Stimulated activated CD4-positive, alpha-beta T cell treated with anti-CD3 and anti-CD28 coated beads, Interleukin-1b, Interleukin-23, amount 100 ng/mL, for 48 hours (primary cell): ENCODE data around the gene LCA5.
"Not testable (repeated sequence)": the region's sequence is repeated elsewhere in the genome, so short reads cannot be mapped to it uniquely, and the experiment has no call there.

ENCODE experiments used
- DNase-seq: peaks from one replicate; pipeline ENCODE4 v3.0.0-alpha.2; 2020

The LCA5 gene

DNA sequence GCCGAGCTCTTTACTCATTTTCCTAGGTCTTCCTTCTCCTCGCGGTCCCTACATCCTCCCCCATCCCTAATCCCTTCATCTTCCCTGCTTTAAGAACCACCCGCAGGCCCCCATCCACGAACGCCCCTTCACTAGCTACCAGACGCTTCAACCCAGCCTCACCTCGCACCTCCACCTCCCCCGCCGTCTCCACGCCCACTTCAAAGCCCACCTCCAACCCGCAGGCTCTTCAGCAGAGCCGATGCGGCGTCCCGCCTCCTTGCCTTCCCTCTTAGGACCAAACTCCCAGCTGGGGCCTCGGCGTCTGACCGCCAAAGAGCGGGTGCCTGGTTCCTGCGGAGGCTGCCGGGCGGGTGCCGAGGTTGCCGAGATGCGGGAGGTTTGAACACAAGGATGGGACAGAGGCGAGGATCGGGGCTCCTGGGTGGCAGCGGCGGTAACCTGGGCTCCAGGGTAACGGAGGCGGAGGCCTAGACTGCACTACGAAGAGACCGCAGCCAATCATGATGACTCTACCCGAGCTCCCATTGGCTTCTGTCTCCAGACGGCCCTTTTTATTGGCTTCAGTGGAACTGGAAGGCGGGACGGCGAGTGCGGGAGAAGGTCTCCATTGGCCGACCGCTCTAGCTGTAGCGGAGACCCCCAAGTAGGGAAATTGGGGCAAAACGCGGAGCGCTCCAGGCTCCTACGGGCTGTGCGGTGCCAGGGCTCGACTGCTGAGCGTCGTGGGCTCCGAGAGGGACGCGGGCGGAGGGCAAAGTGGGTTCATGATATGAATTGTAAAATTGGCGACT, at the start of gene LCA5:
Gene LCA5 (minus strand): TSS at position 477 of the 794 bp plus-strand sequence. CDS start 18,536 bp downstream, outside the sequence.
- peak; percentile 85 for DNase-seq

DNA sequence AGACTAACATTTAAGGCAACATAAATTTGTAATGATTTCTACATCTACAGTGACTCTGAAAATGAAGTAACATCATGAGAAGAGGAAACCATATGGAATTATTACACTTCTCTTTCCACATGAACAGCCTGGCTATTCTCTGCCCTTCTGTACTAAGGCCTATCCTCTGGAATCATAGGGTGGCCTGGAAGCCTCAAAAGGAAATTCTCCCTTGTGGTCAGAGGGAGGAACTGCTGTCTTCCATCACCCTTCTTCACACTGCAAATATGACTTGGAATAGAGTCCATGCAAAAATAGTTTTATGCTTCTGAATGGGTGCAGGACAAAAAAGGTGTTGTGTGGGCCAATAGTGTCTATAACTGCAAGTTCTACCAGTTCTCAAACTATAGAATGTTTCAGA, 49.3 kb upstream of the LCA5 start:
- DNase-seq: no peak

DNA sequence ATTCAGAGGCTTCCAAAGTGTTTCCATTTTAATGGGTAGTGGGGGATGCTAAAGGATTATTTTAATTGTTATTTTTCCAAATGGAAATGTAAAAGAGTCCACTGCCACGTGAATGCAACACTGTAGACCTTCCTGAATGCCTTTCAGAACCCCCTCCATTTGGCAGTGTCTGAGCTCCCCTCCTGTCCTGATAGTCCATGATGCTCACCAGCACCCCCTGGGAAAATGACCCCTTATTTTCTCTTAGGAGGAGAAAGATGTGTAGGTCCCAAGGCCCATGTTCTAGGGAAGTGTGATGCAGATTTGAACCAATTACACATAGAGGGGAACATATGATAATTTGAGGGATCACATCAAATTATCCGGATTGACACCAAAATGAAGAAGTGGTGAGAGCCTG, 47.1 kb upstream of the LCA5 start:
- DNase-seq: no peak

DNA sequence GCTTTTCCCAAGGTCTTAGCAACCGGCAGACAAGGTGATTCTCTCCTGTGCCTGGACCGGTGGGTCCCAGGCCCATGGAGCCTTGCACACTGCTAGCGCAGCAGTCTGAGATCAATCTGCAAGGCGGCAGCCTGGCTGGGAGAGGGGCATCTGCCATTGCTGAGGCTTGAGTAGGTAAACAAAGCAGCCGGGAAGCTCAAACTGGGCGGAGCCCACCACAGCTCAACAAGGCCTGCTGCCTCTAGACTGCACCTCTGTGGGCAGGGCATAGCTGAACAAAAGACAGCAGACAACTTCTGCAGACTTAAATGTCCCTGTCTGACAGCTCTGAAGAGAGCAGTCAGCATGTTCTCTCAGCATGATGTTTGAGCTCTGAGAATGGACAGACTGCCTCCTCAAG, 40.7 kb upstream of the LCA5 start:
- DNase-seq: not testable (repeated sequence)

DNA sequence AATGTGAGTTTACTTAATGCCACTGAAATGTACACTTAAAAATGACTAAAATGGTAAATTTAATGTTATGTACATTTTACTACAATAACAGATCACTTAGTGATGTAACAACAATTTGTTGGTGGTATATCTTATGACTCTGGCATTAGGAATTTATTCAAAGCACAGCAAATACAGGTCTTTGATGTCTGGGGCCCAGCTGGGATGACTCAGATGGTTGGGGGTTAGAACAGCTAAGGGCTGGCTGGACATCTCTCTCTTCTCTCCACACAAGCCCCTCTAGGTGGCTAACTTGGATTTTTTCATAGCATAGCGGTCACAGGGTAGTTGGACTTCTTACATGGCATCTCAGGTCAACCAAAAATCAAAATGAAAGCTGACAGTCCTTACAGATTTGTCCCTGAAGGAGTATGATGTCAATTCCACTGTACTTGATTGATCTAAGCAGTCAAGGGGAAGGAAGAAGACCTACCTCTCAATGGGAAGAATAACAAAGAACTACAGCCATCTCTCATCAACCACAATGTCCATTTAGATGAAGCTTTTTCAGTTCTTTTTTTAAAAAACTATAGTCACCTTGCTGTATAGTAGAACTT, 37.5 kb upstream of the LCA5 start:
- no peak for DNase-seq

DNA sequence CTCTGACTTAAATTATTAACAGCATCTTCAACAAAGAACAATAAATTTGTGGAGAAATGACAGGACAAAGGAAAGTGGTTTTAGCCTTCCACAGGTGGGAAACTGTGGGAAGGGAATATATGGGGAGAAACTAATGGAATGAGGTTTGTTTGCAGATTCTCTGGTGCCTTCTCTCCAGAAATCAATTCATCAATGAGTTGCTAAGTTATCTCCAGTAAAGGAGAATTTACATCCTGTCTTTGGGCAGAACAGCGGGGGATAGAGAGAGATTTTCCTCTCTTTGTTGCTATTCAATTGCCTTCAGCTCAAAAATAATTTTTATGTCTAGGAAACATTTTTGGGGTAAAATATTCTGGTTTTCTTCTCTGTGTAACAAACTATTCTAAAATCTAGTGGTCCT, 36.9 kb upstream of the LCA5 start:
- no peak for DNase-seq

DNA sequence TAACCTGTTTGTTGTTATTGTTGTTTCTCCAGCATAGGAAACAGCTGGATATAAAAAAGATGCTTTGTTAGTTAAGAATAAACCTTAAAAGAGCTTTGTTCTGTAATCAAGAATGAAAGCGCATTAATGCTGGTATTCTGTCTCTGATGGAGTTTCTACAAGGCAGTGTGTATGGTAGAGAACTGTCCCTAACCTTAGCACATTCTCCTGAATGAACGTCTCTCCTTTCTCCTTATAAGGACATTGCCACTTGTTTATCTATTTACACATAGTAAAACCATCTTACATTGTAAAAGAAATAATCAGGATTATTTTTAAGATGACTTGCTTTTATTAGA, 33.8 kb upstream of the LCA5 start:
- no peak for DNase-seq

DNA sequence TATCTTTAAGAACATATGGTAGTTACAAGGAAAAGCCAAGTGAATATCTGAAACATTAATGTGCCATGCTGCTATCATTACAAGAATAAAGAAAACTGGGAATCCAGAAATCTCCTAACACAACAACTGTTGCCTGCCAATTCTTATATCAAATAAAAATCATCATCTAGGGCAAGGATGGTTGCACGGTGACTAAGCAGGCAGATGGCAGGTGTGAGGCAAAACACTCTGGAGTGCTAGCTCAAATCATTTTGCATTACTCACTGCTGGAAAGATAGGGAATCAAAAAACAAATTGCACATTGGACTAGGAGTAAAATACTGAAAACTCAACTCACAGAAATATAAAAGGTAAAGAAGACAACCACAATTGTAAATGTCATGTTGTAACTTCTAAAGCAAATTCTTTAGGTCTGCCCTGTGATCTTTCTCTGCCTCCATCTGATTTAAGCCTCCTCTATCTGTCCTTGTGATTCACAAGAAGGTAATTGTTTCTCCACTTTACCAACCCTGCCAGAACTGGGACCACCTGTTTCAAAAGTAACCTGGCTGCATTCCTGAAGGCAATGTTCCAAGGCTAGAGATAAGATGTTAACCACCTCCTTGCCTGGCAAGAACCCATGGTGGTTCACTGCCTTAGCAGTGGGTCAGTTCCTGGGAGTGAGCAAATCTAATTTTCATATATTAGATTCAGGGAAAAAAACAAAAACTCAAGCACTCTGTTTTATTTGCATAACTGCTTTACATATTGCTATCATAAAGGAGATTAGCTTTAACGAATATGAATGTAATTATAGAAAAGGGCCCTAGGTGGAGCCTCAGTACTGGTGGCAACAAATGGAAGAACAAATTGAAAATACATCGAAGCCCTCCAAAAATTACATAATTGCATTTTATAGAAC, 33.1 kb upstream of the LCA5 start:
- DNase-seq: no peak

DNA sequence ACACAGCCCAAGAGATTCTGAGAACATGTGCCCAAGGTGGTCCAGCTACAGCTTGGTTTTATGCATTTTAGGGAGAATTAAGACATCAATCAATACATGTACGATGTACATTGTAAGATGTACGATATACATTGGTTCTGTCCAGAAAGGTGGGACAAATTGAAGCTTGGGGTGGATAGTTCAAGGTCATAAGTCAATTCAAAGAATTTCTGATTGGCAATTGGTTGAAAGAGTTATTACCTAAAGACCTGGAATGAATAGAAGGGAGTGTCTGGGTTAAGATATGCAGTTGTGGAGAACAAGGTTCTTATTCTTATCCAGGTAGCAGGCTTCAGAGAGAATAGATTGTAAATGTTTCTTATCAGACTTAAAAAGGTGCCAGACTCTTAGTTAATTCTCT, 31.8 kb upstream of the LCA5 start:
- no peak for DNase-seq

DNA sequence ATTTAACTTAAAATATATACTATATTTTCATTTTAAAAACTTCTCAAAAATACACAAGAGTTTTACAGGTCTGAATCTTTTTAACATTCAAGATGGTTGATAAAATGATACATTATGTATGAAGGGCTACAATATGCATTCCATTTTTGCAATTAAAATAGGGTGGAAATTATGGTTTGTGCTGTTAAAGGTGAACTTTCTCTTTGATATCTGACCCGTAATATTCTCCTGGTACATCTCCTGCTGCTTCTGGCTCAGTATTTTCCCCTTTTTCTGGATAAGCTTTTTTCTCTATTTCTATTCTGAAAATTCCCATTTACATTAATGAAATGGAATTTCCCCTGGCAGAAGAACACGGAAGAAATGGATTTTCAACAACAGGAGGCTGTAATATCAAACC, 27.4 kb upstream of the LCA5 start:
- no peak for DNase-seq

DNA sequence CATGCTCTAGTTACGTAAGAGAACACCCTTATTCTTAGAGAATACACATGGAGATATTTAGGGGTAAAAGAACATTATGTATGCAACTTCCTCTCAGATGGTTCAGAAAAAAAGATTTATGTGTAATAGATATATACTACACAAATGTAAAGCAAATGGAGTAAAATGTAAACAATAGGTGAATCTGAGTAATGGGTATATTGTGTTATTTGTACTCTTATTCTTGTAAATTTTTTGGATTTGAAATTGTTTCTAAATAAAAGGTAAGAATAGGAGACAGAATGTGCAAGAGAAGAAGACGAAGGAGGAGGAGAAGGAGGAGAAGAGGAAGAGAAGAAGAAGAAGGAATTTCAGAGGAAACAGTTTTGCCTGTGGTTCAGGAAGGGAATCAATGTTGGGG, 22.5 kb upstream of the LCA5 start:
- no peak for DNase-seq

DNA sequence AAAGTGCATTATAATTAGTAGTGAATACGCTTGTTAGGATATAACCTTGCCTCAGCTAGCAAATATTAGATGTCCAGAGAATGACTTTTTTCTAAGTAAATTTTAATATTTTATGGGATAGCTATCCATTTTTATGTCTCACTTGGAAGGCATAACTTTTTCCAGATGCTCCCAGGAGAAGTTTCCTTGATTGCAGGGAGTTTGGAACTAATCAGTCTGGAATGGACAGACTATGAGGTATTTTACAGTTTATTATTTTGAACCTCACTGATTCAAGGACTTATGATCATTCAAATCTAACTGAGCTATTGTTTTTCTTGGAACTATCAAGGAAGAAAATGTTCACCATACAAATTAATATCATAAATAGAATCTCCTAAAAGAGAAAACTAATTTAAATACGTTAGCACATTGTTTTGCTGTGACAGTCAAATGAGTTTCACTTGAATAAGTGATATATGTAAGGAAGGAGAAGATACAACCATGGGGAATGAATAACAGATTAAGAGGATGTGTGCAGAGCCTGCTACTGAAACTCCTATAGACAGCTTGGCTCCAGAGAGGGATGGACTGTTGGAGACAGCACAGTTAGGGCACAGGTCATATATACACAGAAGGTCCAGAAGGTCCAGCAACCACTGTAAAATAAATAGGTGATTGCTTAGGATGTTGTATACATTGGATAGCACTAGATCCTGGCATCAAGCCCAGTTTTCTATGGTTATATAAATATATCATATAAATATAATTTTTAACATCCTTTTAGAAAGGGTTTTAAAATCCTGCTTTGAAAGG, 20.6 kb upstream of the LCA5 start:
- DNase-seq: no peak

DNA sequence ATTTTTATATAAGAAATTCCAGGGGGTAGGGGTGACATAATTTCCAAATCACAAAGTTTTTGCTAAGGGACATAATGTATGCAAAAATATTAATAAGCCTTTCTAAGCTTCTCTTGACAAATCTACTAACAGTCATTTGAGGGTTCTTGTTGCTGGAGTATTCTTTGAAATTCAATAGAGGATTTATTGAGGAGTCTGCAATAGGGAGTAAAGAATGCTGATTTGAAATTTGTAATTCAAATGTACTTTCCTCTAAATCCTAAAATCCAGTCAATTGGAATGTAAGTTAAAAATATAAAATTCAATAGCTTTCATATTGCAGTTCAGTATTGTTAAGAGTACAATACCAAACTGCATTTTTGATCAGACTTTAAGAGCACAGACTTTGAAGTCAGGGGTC, 17.1 kb upstream of the LCA5 start:
- DNase-seq: no peak

DNA sequence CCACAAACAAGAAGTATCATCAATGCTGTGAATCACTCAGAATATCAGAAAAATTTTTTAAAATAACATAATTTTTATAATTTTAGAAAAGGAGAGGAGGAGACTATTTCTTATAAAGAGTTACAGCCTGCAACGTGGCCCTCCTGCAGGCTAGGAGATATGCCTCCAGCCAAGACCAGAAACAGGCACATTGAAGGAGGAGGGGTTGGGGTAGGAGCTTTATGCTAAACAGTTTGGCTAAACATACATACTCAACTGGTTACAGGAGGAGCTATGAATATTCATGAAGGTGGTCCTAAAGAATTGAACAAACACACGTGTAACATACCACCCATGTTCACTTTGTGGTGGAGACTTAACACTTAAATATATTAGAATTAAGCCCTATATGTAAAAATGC, 14.2 kb upstream of the LCA5 start:
- DNase-seq: no peak

DNA sequence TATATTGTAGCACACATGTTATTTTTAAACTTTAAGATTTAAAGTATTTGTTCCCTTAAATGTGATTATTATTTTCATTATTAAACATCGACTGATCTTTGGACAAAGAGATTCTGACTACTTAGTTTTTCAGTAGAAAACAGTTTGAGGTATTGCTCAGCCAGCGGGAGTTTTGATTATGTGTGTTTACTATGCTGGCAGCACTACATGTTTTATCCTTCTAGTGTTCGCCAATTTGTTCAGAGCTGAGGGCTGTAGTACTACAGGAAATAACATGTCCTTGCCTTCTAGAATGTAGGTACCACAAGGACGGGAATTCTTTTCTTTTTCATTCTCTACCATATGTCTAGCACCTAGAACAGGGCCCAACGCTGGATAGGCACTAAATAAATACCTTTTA, 11.1 kb upstream of the LCA5 start:
- DNase-seq: no peak

DNA sequence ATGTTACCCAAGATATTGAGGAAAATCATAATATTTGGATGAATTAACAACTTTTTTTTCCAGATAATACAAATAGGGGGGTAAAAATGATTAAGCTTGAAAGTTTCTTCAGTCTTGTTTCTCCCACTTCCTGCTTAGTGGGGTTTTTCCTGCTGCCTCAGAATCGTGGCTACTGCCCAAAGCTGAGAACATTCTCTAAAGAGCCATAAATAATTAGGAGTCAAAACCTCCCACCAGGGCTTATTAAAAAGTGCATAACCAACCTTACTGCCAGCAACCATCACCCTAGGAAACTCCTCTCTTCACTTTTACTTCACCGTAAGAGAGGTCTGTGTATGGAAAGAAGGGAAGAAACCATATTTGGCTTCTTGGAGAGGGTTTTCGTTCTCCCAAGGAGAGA, 9.0 kb upstream of the LCA5 start:
- no peak for DNase-seq

DNA sequence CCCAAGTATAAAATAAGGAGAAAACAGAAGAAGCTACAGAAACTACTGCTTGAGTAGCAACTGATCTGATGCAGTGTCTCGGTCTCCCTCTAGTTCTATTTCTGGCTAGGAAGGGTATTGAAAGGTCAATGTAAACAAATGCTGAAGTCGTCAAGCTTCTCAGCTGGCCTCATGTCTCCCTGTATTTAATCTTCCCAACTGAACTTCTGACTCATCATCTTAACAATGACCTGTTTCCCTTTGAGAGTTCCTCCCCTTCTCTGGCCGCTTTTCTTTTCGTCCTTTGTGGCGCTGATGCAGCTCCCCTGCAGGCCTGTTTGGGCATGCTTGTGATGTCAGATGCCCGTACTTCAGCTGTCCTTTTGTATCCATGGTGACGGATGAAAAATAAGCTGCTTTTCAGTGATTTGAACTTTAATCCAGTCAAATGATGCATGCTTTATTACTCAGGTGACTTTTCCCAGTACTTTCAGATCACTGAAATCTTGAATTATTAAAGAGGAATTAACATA, 7.8 kb upstream of the LCA5 start:
- DNase-seq: no peak

DNA sequence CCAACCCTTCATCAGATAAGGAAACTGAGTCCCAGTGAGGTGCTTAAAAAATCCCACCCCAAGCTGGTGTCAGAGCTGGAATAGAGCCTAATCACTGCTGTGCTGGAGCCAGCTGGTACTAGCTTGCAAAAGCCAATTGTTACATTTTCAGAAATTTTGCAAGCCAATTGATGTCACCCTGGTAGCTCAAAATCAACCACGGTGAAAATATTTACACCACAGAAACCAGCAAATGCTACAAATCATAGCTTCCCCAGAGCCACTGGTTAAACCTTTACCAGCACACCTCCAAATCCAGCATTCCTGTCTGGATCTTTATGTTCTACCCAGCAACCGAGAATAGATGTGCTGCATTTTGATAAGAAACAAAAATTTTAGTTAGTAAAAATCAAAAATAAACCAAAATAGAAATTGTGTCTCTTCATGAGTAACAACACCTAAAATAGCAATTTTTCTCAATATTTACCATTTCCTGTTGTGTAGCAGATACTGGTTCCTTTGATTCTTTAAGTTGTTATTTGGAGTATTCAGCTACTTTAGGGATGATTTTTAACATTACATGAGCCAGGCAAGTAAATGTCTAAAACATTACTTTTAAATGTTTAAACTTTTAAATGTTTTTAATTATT, 7.2 kb upstream of the LCA5 start:
- DNase-seq: no peak

DNA sequence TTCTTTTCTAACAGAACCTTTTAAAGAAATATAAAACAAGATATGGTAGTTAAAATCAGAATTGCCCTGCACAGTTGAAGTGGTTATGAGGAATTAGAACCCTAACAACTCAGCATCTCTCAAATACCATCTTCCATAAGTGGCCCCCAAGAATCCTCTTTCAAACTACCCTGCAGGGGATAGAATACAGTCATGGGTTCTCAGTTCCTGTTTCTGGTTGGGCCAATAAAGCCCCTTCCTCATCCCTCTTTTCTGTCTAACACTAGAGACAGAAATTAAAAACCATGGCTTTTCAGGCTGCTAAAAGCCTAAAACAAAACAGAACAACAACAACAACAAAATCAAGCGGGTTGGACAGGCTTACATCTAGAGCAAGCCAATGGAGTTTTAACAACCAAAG, 6.7 kb upstream of the LCA5 start:
- no peak for DNase-seq

DNA sequence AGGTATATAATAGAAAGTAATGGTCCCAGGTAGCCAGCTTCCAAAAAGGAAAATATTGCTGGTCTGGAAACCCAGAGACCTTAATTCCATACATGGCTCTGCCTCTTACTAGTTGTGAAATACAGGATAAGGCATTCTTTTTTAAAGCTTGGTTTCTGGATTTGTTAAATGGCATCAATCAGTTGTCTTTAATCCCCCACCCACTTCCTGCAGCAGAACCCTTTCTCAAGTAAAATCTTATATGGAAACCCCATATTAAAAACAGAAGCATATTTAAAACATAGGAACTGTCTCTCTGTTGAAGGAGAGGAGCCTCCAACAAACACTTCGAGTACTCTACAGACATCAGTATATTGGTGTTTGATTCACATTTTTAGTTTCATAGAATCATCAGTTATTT, 6.2 kb upstream of the LCA5 start:
- DNase-seq: no peak

DNA sequence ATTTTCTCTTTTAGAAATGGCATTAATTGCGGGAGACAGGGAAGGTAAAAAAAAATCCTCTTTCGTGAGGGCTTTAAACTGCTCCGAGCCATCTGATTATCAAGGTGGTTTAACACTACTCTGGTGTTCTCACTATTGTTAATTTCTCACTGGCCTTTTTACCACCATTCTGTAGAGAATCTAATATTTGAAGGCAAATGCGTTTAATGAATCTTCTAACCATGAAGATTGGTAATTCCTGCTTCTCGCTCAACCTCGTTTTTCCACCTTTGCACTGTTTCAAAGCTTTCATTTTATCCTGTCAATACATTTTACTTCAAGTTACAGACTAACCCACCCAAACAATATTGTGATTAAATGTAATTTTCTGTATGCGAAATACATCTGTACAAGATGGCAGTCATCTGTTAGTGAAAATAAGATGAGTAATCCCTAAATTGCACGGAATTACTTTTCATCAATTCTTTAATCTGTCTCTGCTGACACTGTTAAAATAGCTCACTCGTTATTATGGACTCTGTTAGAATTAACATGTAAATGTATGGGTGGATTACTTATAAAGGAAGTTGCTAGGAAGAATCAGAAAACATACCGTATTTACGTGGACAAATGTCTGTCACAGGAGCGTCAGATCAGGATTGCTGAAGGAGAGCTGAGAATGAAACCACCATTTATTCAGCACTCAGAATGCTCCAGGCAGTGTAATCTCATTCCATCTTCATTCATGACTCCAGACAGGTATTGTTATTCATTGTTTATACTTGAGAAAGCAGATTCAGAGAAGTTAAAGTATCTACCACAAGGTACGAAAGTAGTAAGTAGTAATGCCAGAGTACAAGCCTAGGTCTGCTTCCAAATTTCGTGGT, 1.1 kb upstream of the LCA5 start:
- DNase-seq: no peak

DNA sequence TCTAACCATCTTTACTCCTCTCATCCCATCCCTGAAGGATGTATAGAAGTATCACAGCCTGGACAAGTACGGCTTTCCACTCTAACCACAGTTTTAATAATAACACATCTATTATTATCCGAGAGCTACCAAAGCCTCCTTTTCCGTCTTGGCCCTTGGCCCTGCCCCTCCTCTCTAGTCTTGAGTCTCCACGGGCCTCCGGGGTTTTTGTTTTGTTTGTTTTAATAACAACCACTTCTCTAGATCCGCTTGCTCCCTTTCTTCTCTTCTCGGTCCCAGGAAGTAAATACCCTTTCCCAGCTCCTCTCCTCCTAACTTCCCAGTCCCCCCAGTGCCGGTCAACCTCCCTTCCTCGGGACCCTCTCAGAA, 661 bp downstream of the LCA5 start:
- no peak for DNase-seq
